Measurements from ENCODE around the gene USP10. TPM values are rescaled to one million over a fixed set of nuclear protein-coding genes. Genes with fewer than 3 reads are reported as not detected.

Gene USP10
- total RNA-seq, 4 donors from 2014 or later, result 63.0 to 98.4 (median 70.9) TPM

- no peaks in the 10 kb centered on the region for H3K9me3 ChIP-seq
- H3K27ac ChIP-seq, result no peak overlapping the region
- DNase-seq, result no peak
- TF ChIP-seq CTCF (IDR thresholded peaks at IDR 0.05) (no peak), POLR2A (IDR thresholded peaks at IDR 0.05) (no peak)
- H3K36me3 ChIP-seq, result no peaks in the 10 kb centered on the region
- WGBS, 2 donors, result 43 to 50% methylated on average over 11 to 18 of the region's 26 CpGs
- no peak overlapping the region for H3K4me3 ChIP-seq (replicated peaks in 1 of 3)
- no peaks in the 10 kb centered on the region for H3K27me3 ChIP-seq
- peaks cover 0 to 5% of the 10 kb centered on the region in 2 donors for H3K4me1 ChIP-seq
- intact Hi-C loops (cut with DNase I), result no loop called here
These were observed 106.6 kb downstream of the USP10 start for GRCh38 chr16:84806256-84806889.

GRCh38 chr16:84806890-84807258 is 107.1 kb downstream of the USP10 start:
- Histone ChIP-seq H3K4me1 (peaks cover 0 to 5% of the 10 kb centered on the region in 2 donors), H3K27me3 (no peaks in the 10 kb centered on the region), H3K9me3 (no peaks in the 10 kb centered on the region), H3K4me3 (replicated peaks in 1 of 3) (no peak overlapping the region), H3K27ac (no peak overlapping the region), H3K36me3 (no peaks in the 10 kb centered on the region)
- TF ChIP-seq POLR2A (IDR thresholded peaks at IDR 0.05), result no peak
- no peak for TF ChIP-seq CTCF (IDR thresholded peaks at IDR 0.05)
- intact Hi-C loops (cut with DNase I), result no loop called here
- WGBS, 2 donors, result 78 to 91% methylated on average over 8 to 10 of the region's 10 CpGs
- no peak for DNase-seq

GRCh38 chr16:84807776-84808175 is 108.0 kb downstream of the USP10 start:
- Histone ChIP-seq H3K27me3 (no peaks in the 10 kb centered on the region), H3K4me1 (peaks cover 0 to 5% of the 10 kb centered on the region in 2 donors), H3K9me3 (no peaks in the 10 kb centered on the region), H3K4me3 (replicated peaks in 1 of 3) (no peak overlapping the region), H3K36me3 (no peaks in the 10 kb centered on the region), H3K27ac (no peak overlapping the region)
- WGBS, 2 donors, result 85 to 91% methylated on average over 7 of the region's 7 CpGs
- intact Hi-C loops (cut with DNase I), result no loop called here
- no peak for DNase-seq
- TF ChIP-seq POLR2A (IDR thresholded peaks at IDR 0.05) (no peak), CTCF (IDR thresholded peaks at IDR 0.05) (no peak)

GRCh38 chr16:84808826-84809225 is 109.0 kb downstream of the USP10 start:
- no peaks in the 10 kb centered on the region for H3K36me3 ChIP-seq
- H3K27ac ChIP-seq, result no peak overlapping the region
- no peak for DNase-seq
- WGBS, 2 donors, result 89 to 96% methylated on average over 7 to 8 of the region's 8 CpGs
- no peak overlapping the region for H3K4me3 ChIP-seq (replicated peaks in 1 of 3)
- no peaks in the 10 kb centered on the region for H3K27me3 ChIP-seq
- TF ChIP-seq POLR2A (IDR thresholded peaks at IDR 0.05) (no peak), CTCF (IDR thresholded peaks at IDR 0.05) (no peak)
- H3K9me3 ChIP-seq, result no peaks in the 10 kb centered on the region
- intact Hi-C loops (cut with DNase I), result no loop called here
- H3K4me1 ChIP-seq, result peaks cover 0 to 5% of the 10 kb centered on the region in 2 donors

GRCh38 chr16:84810518-84811273 is 110.9 kb downstream of the USP10 start:
- intact Hi-C loops (cut with DNase I), result no loop called here
- WGBS, 2 donors, result 69 to 88% methylated on average over 14 to 17 of the region's 17 CpGs
- H3K4me3 ChIP-seq (replicated peaks in 1 of 3), result no peak overlapping the region
- H3K9me3 ChIP-seq, result no peaks in the 10 kb centered on the region
- no peak for TF ChIP-seq POLR2A (IDR thresholded peaks at IDR 0.05)
- TF ChIP-seq CTCF (IDR thresholded peaks at IDR 0.05), result no peak
- no peaks in the 10 kb centered on the region for H3K36me3 ChIP-seq
- DNase-seq, result no peak
- H3K27ac ChIP-seq, result peak overlapping the region in 1 of 3 donors; percentile 2
- H3K27me3 ChIP-seq, result no peaks in the 10 kb centered on the region
- H3K4me1 ChIP-seq, result peaks cover 0 to 5% of the 10 kb centered on the region in 2 donors
